Iris pigment epithelial cell (primary cell): Measurements from ENCODE around the gene GOT1.

Experiments
- DNase-seq: peaks from one replicate; pipeline ENCODE4 v3.0.0-alpha.2; 2011; ENCODE audit warnings: low read depth

Gene GOT1

GRCh38 chr10:99433378-99434020 is 3.1 kb upstream of the GOT1 start:
- peak; percentile 9 for DNase-seq

GRCh38 chr10:99432881-99433280 is 2.5 kb upstream of the GOT1 start:
- no peak for DNase-seq

DNA sequence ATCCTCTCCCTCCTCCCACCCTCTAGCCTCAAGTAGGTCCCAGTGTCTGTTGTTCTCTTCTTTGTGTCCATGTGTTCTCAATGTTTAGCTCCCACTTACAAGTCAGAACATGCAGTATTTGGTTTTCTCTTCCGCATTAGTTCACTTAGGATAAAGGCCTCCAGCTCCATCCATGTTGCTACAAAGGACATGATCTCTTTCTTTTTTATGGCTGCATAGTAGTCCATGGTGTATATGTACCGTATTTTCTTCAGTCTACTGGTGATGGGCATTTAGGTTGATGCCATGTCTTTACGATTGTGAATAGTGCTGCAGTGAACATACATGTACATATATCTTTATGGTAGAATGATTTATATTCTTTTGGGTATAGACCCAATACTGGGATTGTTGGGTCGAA is 1.6 kb upstream of the GOT1 start:
- DNase-seq: no peak

GRCh38 chr10:99431190-99431760 is 851 bp upstream of the GOT1 start:
- peak; percentile 32 for DNase-seq

DNA sequence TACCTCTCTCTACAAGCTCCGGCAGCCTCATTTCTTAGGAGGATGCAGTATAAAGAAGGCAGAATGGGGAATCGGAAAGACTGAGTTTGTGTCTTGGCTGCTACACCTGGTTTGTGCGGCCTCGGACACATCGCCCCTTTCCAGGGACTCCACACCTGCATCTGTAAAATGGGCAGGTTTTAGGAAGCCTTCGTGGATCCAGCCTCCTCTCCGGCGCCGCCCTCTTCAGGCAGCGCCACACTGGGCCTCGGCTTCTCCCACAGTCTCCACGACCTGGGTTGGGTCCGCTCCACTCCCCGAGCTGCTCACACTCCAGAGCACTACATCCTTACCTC is 341 bp downstream of the GOT1 start:
- DNase-seq: peak; percentile 3

DNA sequence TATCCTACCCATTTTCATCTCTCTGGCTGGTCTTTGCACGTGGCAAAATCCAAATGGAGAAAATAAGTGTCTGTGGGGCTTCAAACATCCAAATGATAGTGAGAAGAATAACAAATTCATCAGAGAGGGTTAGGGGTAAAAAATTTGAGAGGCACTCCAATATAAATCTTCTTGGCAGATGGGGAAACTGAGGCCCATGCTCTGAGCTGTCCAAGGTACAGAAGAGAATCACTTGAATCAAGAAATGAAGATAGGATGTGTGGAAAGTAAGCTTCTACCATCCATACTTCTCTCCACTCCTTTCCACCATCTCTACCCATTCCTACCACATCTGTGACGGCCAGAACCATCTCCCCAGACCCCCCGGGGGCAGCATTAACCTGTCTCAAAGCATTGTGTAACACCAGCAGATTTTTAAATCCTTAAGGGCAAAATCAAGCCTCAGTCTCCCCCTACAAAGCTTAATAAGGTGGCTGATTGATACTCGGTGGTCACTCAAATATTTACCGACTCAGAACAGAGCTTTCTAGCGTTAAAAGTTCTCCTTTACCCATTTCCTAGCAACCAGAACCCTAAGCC is 818 bp downstream of the GOT1 start:
- DNase-seq: no peak

- DNase-seq: no peak
Measured at GRCh38 chr10:99427566-99428190, 2.7 kb downstream of the GOT1 start.

DNA sequence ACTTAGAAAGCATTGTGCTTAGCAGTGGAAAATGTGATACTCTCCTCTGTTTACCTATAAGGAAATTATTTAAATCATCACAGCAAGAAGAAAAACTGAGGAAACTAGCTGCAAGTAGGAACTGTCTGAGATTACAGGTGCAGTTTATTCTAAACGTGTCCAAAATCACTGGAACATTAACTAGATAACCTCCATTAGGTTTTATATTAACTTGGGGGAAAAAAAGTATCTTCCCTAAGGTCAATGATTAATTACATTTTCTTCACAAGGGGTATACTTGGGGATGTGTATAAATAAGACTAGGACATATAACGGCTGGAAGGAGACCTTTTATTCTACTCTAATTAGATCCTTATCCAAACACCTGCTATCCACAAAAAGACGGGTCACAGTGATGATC is 3.7 kb downstream of the GOT1 start:
- no peak for DNase-seq

DNA sequence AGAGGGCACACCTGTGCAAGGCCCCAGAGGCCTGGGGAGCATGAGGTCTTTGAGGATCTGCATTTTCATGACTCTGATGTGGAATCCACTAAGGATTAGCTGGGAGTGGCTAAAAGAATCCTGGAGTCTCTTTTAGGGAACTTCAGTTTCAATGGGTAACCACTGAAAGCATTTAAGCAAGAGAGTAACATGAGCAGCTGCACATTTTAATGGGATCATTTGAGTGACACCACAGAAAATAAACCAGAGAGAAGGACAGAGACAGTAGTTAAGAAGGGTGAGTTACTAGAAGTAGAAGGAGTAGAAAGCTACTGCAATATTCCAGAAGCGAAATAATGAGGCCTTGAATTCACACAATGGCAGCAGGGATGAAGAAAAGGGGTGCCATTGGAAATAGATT is 5.2 kb downstream of the GOT1 start:
- no peak for DNase-seq

GRCh38 chr10:99424656-99425055 is 5.8 kb downstream of the GOT1 start:
- no peak for DNase-seq

- no peak for DNase-seq
Measured at GRCh38 chr10:99422529-99423096, 7.8 kb downstream of the GOT1 start.

DNA sequence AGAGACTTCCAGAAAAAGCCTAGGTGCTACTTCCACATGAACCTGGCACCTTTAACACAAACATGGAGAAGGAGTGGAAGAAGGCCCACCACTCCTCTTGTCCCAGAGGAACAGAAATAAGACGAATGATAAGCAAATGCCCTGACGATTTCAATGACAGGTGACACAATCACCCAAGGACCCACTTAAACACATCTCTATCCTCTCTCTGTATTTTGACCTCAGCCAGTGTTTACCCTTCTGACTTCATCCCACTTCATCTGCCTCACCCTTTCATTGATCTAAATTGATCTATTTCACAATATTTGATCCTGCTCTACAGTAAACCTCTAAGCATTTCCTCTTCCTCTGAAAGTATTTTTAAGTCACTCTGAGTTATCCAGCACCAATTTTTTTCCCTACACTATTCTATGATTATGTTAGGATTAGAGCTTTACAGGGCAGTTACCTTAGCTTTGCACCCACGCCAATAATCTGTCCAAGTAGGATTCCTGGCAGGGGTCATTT is 9.1 kb downstream of the GOT1 start:
- DNase-seq: no peak

- DNase-seq: no peak
Measured at GRCh38 chr10:99419688-99420087, 10.7 kb downstream of the GOT1 start.

- DNase-seq: no peak
Measured at GRCh38 chr10:99418910-99419624, 11.4 kb downstream of the GOT1 start.

DNA sequence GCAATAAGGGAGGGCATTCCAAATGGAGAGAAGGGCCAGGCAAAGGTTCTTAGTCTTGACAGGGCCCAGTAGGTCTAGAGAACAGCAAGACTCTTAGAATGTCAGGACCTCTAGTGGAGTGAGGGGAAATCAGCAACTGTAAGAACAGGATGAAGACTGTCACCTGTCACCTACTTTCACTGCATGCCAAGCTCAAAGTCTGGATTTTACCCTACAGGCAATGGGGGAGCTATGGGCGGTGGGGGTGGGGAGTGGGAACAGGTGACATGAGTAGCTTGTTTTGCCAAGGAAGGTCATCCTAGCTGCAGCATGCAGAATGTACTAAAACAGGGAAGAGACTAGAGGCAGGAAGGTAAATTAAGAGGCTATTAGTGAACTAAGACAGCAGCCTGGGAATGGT is 18.3 kb downstream of the GOT1 start:
- DNase-seq: no peak

GRCh38 chr10:99411546-99411945 is 18.9 kb downstream of the GOT1 start:
- DNase-seq: no peak

- DNase-seq: no peak
Measured at GRCh38 chr10:99410876-99411275, 19.5 kb downstream of the GOT1 start.

- no peak for DNase-seq
Measured at GRCh38 chr10:99410146-99410545, 20.3 kb downstream of the GOT1 start.

DNA sequence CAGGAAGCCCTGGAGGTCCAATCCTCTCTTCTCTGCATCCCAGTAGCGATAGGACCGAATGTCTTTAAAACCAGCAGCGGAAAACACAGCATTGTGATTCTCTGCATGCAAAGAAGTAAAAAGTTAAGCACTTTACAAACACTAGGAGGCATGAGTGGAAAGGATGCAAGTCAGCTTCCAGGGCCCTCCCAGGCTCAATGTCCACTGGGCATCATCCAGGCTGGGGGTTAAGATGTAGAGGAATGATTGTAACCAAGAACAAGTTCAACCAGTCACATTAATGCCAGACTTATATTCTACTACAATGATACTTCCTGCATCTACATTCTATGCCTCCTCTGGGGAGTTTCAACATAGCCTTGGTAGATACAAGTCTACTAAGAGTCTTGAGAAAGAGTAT is 24.3 kb downstream of the GOT1 start:
- DNase-seq: no peak

DNA sequence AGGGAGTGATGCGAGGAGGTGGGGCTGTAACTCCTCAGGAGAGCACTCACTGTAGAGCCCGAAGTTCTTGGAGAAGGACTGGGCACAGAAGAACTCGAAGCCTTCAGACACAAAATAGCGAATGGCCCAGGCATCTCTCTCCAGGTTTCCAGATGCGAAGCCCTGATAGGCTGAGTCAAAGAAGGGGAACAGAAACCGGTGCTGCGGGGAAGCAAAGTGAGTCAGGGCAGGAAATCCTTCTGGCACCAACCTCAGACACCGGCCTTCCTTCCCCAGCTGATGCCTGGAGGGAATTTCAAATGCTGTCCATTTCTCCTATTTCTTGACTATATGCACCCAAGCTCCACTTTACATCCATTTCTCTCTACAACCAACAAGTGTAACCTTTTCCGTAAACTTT is 26.8 kb downstream of the GOT1 start:
- peak; percentile 53 for DNase-seq

GRCh38 chr10:99399664-99400063 is 30.8 kb downstream of the GOT1 start:
- no peak for DNase-seq

DNA sequence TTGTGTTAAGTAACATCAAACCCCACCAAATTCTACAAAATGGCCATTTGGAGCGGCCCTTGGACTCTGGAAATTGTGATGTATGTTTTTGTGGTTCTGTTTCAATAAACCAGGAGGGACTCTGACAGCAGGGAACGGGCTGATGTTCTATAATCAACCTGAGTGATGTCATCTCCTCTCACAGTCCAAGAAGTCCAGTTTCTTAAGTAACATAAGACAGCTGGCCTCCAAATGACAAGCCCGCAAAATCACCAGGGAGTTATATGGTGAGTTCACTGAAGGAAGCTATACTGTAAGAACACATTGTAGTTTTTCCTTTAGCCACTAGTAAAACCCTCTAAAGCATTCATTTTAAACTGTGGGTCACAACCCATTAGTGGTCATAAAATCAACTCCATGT is 34.0 kb downstream of the GOT1 start:
- peak; percentile 50 for DNase-seq
